Panc1 (cell line): ENCODE data around the gene AP4M1. TPM values are rescaled to one million over a fixed set of nuclear protein-coding genes. Genes with fewer than 3 reads are reported as not detected.

ENCODE experiments used
- ATAC-seq: fragments of 200-7000 bp; cut with Tn5 transposase; 2 replicates; pipeline ENCODE4 v1.9.1; 2020; ENCODE audit warnings: mild to moderate bottlenecking, moderate library complexity
- BruUV-seq: library from RNA; stranded (reverse); fragments of 400-500 nt; replicated peaks from 2 replicates; lab custom pipeline; 2021; lab: Mats Ljungman, UMichigan
- CTCF ChIA-PET: fragments of 300-600 bp; sonication (Branson Sonifier 250); formaldehyde crosslinking; loops from one replicate; lab custom pipeline; 2022; ENCODE audit warnings: antibody characterized with exemption; lab: Charles Lee
- POLR2A ChIA-PET: fragments of 300-600 bp; sonication (Branson Sonifier 250); formaldehyde crosslinking; loops from one replicate; lab custom pipeline; 2022; ENCODE audit warnings: antibody characterized with exemption; lab: Charles Lee
- DNase-seq: peaks from one replicate; pipeline ENCODE4 v3.0.0-alpha.2; 2010; ENCODE audit warnings: low read depth, low spot score
- H3K27ac ChIP-seq: 2 replicates; pipeline ENCODE4 v1.5.1; 2011; ENCODE audit warnings: mild to moderate bottlenecking, low read length, inconsistent platforms
- H3K27me3 ChIP-seq: fragments of 200-500 bp; sonication (Bioruptor generic); 2 replicates; pipeline ENCODE4 v1.6.0; 2014; ENCODE audit warnings: low read length, inconsistent platforms; ENCODE audit not compliant: control insufficient read depth, insufficient read depth
- H3K36me3 ChIP-seq: fragments of 200-500 bp; sonication (Bioruptor generic); 2 replicates; pipeline ENCODE4 v1.5.1; 2014; ENCODE audit warnings: inconsistent platforms, mild to moderate bottlenecking, low read length, moderate library complexity; ENCODE audit not compliant: control insufficient read depth, insufficient read depth
- H3K4me1 ChIP-seq: 2 replicates; pipeline ENCODE4 v1.5.1; 2011; ENCODE audit warnings: inconsistent platforms, mild to moderate bottlenecking, low read length, moderate library complexity; ENCODE audit not compliant: control insufficient read depth, insufficient read depth
- H3K4me3 ChIP-seq, 2 experiments: 2 replicates each; pipeline ENCODE4 v1.5.1; 2011 to 2012; ENCODE audit warnings: low read depth in 2 of 2, low read length in 2 of 2, mild to moderate bottlenecking in 2 of 2, inconsistent platforms in 1 of 2, moderate library complexity in 1 of 2
- H3K9me3 ChIP-seq: fragments of 200-500 bp; sonication (Bioruptor generic); 2 replicates; pipeline ENCODE4 v1.5.1; 2014; ENCODE audit warnings: low read depth, mild to moderate bottlenecking, inconsistent platforms, low read length, moderate library complexity; ENCODE audit not compliant: control insufficient read depth, insufficient read depth
- POLR2AphosphoS5 ChIP-seq: IDR thresholded peaks from 2 replicates; pipeline ENCODE4 v1.6.1; 2012; ENCODE audit warnings: mild to moderate bottlenecking, low read depth, low read length, moderate library complexity
- SIN3A ChIP-seq: IDR thresholded peaks from 2 replicates; pipeline ENCODE4 v1.6.1; 2012; ENCODE audit warnings: low read depth, mild to moderate bottlenecking, low read length, moderate library complexity, borderline replicate concordance; ENCODE audit not compliant: insufficient read depth
- TCF7L2 ChIP-seq: IDR thresholded peaks from 2 replicates; pipeline ENCODE4 v1.6.1; 2011; ENCODE audit warnings: mild to moderate bottlenecking, low read depth, low read length, inconsistent platforms
- in situ Hi-C: cut with HindIII; loops from 2 replicates; pipeline ENCODE4 v1.10.0; 2016; ENCODE audit warnings: low sequenced_read_pairs, low pct_unique_long_range_greater_than_20kb
- intact Hi-C: fragments of 100-400 bp; cut with micrococcal nuclease; formaldehyde crosslinking; loops from one replicate; pipeline ENCODE4 v1.10.0; 2022; ENCODE audit not compliant: unreplicated experiment
- total RNA-seq: library from RNA; stranded (reverse); gene quantifications from one replicate; pipeline ENCODE4 v1.2.1, GENCODE V29; 2021; ENCODE audit not compliant: unreplicated experiment
- TF ChIP-seq, protein P1 (sequence below), 2 experiments: IDR thresholded peaks; 2 replicates each; pipeline ENCODE4 v1.6.1; 2011 to 2012; ENCODE audit warnings: low read depth in 2 of 2, control low read depth in 1 of 2, low read length in 1 of 2, mild to moderate bottlenecking in 1 of 2, moderate library complexity in 1 of 2; ENCODE audit not compliant: insufficient read depth in 1 of 2
- TF ChIP-seq, protein P2 (sequence below): fragments of 450-650 bp; IDR thresholded peaks from 2 replicates; pipeline ENCODE4 v1.5.1; 2017; ENCODE audit warnings: mild to moderate bottlenecking

AP4M1 gene
- total RNA-seq, 1 experiment from 2014 or later: 42.6 TPM

DNA sequence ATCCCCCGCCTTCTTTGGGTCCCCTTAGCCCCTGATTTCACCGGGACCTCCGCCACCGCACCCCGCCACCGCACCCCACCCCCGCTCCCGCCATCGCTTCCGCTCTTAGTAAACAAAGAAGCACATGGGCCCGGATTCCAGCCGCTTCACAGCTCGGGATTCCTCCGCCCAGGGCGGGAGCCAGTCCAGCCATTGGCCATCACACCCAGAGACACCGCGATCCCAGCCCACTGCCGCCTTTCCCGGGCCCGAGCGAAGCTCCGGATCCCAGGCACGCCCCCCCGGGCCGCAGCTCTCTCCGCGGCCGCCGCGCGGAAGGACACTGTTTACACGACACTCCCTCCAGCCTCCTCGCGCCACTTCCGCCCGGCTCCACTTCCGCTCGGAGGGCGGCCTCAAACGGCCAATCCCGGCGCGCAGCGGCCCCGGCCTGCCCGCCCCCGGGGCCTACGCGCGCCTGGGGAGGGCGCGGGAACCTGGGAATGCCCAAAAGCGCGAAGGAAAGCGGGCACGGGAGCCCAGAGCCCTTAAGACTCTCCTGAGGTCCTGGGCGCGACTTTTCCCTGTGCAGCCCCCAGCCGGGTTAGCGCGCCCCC, 925 bp upstream of the AP4M1 start:
- TF ChIP-seq POLR2AphosphoS5: peak; percentile 74
- peak; percentile 65; the same call in 1 of the 2 replicates for TF ChIP-seq TCF7L2
- TF ChIP-seq, protein P1, sequence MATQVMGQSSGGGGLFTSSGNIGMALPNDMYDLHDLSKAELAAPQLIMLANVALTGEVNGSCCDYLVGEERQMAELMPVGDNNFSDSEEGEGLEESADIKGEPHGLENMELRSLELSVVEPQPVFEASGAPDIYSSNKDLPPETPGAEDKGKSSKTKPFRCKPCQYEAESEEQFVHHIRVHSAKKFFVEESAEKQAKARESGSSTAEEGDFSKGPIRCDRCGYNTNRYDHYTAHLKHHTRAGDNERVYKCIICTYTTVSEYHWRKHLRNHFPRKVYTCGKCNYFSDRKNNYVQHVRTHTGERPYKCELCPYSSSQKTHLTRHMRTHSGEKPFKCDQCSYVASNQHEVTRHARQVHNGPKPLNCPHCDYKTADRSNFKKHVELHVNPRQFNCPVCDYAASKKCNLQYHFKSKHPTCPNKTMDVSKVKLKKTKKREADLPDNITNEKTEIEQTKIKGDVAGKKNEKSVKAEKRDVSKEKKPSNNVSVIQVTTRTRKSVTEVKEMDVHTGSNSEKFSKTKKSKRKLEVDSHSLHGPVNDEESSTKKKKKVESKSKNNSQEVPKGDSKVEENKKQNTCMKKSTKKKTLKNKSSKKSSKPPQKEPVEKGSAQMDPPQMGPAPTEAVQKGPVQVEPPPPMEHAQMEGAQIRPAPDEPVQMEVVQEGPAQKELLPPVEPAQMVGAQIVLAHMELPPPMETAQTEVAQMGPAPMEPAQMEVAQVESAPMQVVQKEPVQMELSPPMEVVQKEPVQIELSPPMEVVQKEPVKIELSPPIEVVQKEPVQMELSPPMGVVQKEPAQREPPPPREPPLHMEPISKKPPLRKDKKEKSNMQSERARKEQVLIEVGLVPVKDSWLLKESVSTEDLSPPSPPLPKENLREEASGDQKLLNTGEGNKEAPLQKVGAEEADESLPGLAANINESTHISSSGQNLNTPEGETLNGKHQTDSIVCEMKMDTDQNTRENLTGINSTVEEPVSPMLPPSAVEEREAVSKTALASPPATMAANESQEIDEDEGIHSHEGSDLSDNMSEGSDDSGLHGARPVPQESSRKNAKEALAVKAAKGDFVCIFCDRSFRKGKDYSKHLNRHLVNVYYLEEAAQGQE (IDR thresholded peaks at IDR 0.05; ENCODE audit: insufficient read depth in 1 of 2, low read depth in 2 of 2, low read length in 1 of 2): no peak
- TF ChIP-seq, protein P2, sequence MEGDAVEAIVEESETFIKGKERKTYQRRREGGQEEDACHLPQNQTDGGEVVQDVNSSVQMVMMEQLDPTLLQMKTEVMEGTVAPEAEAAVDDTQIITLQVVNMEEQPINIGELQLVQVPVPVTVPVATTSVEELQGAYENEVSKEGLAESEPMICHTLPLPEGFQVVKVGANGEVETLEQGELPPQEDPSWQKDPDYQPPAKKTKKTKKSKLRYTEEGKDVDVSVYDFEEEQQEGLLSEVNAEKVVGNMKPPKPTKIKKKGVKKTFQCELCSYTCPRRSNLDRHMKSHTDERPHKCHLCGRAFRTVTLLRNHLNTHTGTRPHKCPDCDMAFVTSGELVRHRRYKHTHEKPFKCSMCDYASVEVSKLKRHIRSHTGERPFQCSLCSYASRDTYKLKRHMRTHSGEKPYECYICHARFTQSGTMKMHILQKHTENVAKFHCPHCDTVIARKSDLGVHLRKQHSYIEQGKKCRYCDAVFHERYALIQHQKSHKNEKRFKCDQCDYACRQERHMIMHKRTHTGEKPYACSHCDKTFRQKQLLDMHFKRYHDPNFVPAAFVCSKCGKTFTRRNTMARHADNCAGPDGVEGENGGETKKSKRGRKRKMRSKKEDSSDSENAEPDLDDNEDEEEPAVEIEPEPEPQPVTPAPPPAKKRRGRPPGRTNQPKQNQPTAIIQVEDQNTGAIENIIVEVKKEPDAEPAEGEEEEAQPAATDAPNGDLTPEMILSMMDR: no peak
- TF ChIP-seq SIN3A: peak; percentile 99
- ATAC-seq: peak; percentile 86
- peaks cover 20% of the 10 kb centered on the region for H3K4me1 ChIP-seq
- BruUV-seq: no TSS peak
- peaks cover 38% of the 10 kb centered on the region for H3K36me3 ChIP-seq
- no peaks in the 10 kb centered on the region for H3K27me3 ChIP-seq
- intact Hi-C loops (no loop called here), in situ Hi-C loops (no loop called here)
- peak; percentile 83 for DNase-seq
- H3K9me3 ChIP-seq: no peaks in the 10 kb centered on the region
- ChIA-PET CTCF (interaction anchor here (1.3 kb wide), 1 partner anchor 29 kb away, joined by 4 read pairs; no protein-coding TSS in a partner anchor), POLR2A (interaction anchor here (0.6 to 1.5 kb wide), 9 partner anchors 12 to 596 kb away, joined by 4 to 17 read pairs (median 9); partner anchors contain the start of genes COPS6, MBLAC1 and ZKSCAN5)
- H3K4me3 ChIP-seq: peak overlapping the region; percentile 82 to 89
- peak overlapping the region; percentile 93 for H3K27ac ChIP-seq

DNA sequence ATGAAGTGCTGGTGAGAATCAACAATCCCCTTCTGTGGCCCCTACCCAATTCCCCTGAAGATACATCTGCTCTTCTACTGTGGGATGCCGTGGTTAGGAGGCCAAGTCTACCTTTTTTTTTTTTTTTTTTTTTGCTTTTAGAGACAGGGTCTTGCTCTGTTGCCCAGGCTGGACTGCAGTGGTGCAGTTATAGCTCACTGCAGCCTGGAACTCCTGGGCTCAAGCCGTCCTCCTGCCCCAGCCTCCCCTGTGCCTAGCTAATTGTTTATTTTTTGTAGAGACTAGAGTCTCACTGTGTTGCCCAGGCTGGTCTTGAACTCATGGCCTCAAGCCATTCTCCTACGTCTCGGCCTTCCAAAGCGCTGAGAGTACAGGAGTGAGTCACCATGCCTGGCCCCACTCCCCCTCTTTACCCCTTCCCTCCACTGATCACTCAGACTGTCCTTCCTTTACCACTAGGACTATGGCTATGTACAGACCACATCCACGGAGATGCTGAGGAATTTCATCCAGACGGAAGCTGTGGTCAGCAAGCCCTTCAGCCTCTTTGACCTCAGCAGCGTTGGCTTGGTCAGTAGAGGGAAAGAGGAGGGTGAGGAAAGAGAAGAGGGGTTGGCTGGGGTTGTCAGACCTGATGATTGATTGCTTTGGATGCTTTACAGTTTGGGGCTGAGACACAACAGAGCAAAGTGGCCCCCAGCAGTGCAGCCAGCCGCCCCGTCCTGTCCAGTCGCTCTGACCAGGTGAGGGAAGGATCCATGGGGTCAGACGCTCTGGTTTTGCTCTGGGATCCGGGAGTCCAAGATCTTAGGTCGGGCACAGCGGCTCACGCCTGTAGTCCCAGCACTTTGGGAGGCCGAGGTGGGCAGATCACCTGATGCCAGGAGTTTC, 1.8 kb downstream of the AP4M1 start:
- peak overlapping the region; percentile 82 to 89 for H3K4me3 ChIP-seq
- peak overlapping the region; percentile 90 for H3K27ac ChIP-seq
- H3K9me3 ChIP-seq: no peaks in the 10 kb centered on the region
- H3K27me3 ChIP-seq: no peaks in the 10 kb centered on the region
- TF ChIP-seq SIN3A: no peak
- TF ChIP-seq, protein P2: no peak
- no peak for TF ChIP-seq POLR2AphosphoS5
- no peak for TF ChIP-seq TCF7L2
- TF ChIP-seq, protein P1 (IDR thresholded peaks at IDR 0.05; ENCODE audit: insufficient read depth in 1 of 2, low read depth in 2 of 2, low read length in 1 of 2): no peak
- POLR2A ChIA-PET: interaction anchor here (0.6 to 1.0 kb wide), 3 partner anchors 17 to 951 kb away, joined by 3 read pairs; no protein-coding TSS in a partner anchor
- peaks cover 18% of the 10 kb centered on the region for H3K36me3 ChIP-seq
- no TSS peak for BruUV-seq
- CTCF ChIA-PET: interaction anchor here (1.3 kb wide), 1 partner anchor 9 kb away, joined by 4 read pairs; no protein-coding TSS in a partner anchor
- peaks cover 15% of the 10 kb centered on the region for H3K4me1 ChIP-seq
- DNase-seq (no peak), ATAC-seq (no peak)
- intact Hi-C loops: no loop called here
- in situ Hi-C loops: no loop called here
